ENCODE measurements around the gene MYO18B.

MYO18B gene

GRCh38 chr22:25782831-25783230, 40.8 kb downstream of the MYO18B start:
- H3K9me3 ChIP-seq (ENCODE audit: control insufficient read depth, low read depth, low read length) = no peaks in the 10 kb centered on the region
- H3K9ac ChIP-seq (ENCODE audit: low read length) = no peak overlapping the region
- H3K4me3 ChIP-seq (ENCODE audit: low read length) = no peak overlapping the region
- no peaks in the 10 kb centered on the region for H3K4me1 ChIP-seq (ENCODE audit: control insufficient read depth, low read depth, low read length)
- H3K27me3 ChIP-seq (ENCODE audit: control insufficient read depth, insufficient read depth, low read length) = no peaks in the 10 kb centered on the region
- H3K27ac ChIP-seq (ENCODE audit: low read length) = no peak overlapping the region
- no peaks in the 10 kb centered on the region for H3K36me3 ChIP-seq (ENCODE audit: control insufficient read depth, low read depth, low read length)

- Histone ChIP-seq H3K9ac (ENCODE audit: low read length) (no peak overlapping the region), H3K4me3 (ENCODE audit: low read length) (no peak overlapping the region), H3K27me3 (ENCODE audit: control insufficient read depth, insufficient read depth, low read length) (no peaks in the 10 kb centered on the region), H3K36me3 (ENCODE audit: control insufficient read depth, low read depth, low read length) (no peaks in the 10 kb centered on the region), H3K4me1 (ENCODE audit: control insufficient read depth, low read depth, low read length) (no peaks in the 10 kb centered on the region), H3K27ac (ENCODE audit: low read length) (no peak overlapping the region), H3K9me3 (ENCODE audit: control insufficient read depth, low read depth, low read length) (no peaks in the 10 kb centered on the region)
These were observed 41.9 kb downstream of the MYO18B start for GRCh38 chr22:25783856-25784255.

GRCh38 chr22:25786165-25786564, 44.2 kb downstream of the MYO18B start:
- no peaks in the 10 kb centered on the region for H3K27me3 ChIP-seq (ENCODE audit: control insufficient read depth, insufficient read depth, low read length)
- no peaks in the 10 kb centered on the region for H3K4me1 ChIP-seq (ENCODE audit: control insufficient read depth, low read depth, low read length)
- H3K9me3 ChIP-seq (ENCODE audit: control insufficient read depth, low read depth, low read length) = no peaks in the 10 kb centered on the region
- no peak overlapping the region for H3K27ac ChIP-seq (ENCODE audit: low read length)
- H3K4me3 ChIP-seq (ENCODE audit: low read length) = no peak overlapping the region
- no peak overlapping the region for H3K9ac ChIP-seq (ENCODE audit: low read length)
- H3K36me3 ChIP-seq (ENCODE audit: control insufficient read depth, low read depth, low read length) = no peaks in the 10 kb centered on the region

GRCh38 chr22:25791556-25791955, 49.6 kb downstream of the MYO18B start:
- Histone ChIP-seq H3K27ac (ENCODE audit: low read length) (no peak overlapping the region), H3K4me1 (ENCODE audit: control insufficient read depth, low read depth, low read length) (no peaks in the 10 kb centered on the region), H3K9me3 (ENCODE audit: control insufficient read depth, low read depth, low read length) (no peaks in the 10 kb centered on the region), H3K36me3 (ENCODE audit: control insufficient read depth, low read depth, low read length) (no peaks in the 10 kb centered on the region), H3K9ac (ENCODE audit: low read length) (no peak overlapping the region), H3K4me3 (ENCODE audit: low read length) (no peak overlapping the region), H3K27me3 (ENCODE audit: control insufficient read depth, insufficient read depth, low read length) (no peaks in the 10 kb centered on the region)

GRCh38 chr22:25795478-25795877, 53.5 kb downstream of the MYO18B start:
- H3K4me1 ChIP-seq (ENCODE audit: control insufficient read depth, low read depth, low read length) = no peaks in the 10 kb centered on the region
- no peak overlapping the region for H3K4me3 ChIP-seq (ENCODE audit: low read length)
- no peaks in the 10 kb centered on the region for H3K9me3 ChIP-seq (ENCODE audit: control insufficient read depth, low read depth, low read length)
- H3K27me3 ChIP-seq (ENCODE audit: control insufficient read depth, insufficient read depth, low read length) = no peaks in the 10 kb centered on the region
- H3K9ac ChIP-seq (ENCODE audit: low read length) = no peak overlapping the region
- no peaks in the 10 kb centered on the region for H3K36me3 ChIP-seq (ENCODE audit: control insufficient read depth, low read depth, low read length)
- H3K27ac ChIP-seq (ENCODE audit: low read length) = no peak overlapping the region

GRCh38 chr22:25797498-25798290, 55.7 kb downstream of the MYO18B start:
- Histone ChIP-seq H3K4me3 (ENCODE audit: low read length) (no peak overlapping the region), H3K4me1 (ENCODE audit: control insufficient read depth, low read depth, low read length) (no peaks in the 10 kb centered on the region), H3K27ac (ENCODE audit: low read length) (no peak overlapping the region), H3K9me3 (ENCODE audit: control insufficient read depth, low read depth, low read length) (no peaks in the 10 kb centered on the region), H3K27me3 (ENCODE audit: control insufficient read depth, insufficient read depth, low read length) (no peaks in the 10 kb centered on the region), H3K36me3 (ENCODE audit: control insufficient read depth, low read depth, low read length) (no peaks in the 10 kb centered on the region), H3K9ac (ENCODE audit: low read length) (no peak overlapping the region)

- no peaks in the 10 kb centered on the region for H3K4me1 ChIP-seq (ENCODE audit: control insufficient read depth, low read depth, low read length)
- no peak overlapping the region for H3K27ac ChIP-seq (ENCODE audit: low read length)
- no peak overlapping the region for H3K4me3 ChIP-seq (ENCODE audit: low read length)
- no peaks in the 10 kb centered on the region for H3K27me3 ChIP-seq (ENCODE audit: control insufficient read depth, insufficient read depth, low read length)
- H3K9me3 ChIP-seq (ENCODE audit: control insufficient read depth, low read depth, low read length) = no peaks in the 10 kb centered on the region
- H3K9ac ChIP-seq (ENCODE audit: low read length) = no peak overlapping the region
- H3K36me3 ChIP-seq (ENCODE audit: control insufficient read depth, low read depth, low read length) = no peaks in the 10 kb centered on the region
These were observed 58.8 kb downstream of the MYO18B start for GRCh38 chr22:25800766-25801165.

GRCh38 chr22:25802018-25802417, 60.0 kb downstream of the MYO18B start:
- H3K4me3 ChIP-seq (ENCODE audit: low read length) = no peak overlapping the region
- no peaks in the 10 kb centered on the region for H3K9me3 ChIP-seq (ENCODE audit: control insufficient read depth, low read depth, low read length)
- H3K9ac ChIP-seq (ENCODE audit: low read length) = no peak overlapping the region
- H3K36me3 ChIP-seq (ENCODE audit: control insufficient read depth, low read depth, low read length) = no peaks in the 10 kb centered on the region
- no peaks in the 10 kb centered on the region for H3K27me3 ChIP-seq (ENCODE audit: control insufficient read depth, insufficient read depth, low read length)
- no peak overlapping the region for H3K27ac ChIP-seq (ENCODE audit: low read length)
- H3K4me1 ChIP-seq (ENCODE audit: control insufficient read depth, low read depth, low read length) = no peaks in the 10 kb centered on the region

- Histone ChIP-seq H3K27ac (ENCODE audit: low read length) (no peak overlapping the region), H3K4me3 (ENCODE audit: low read length) (no peak overlapping the region), H3K36me3 (ENCODE audit: control insufficient read depth, low read depth, low read length) (no peaks in the 10 kb centered on the region), H3K9ac (ENCODE audit: low read length) (no peak overlapping the region), H3K9me3 (ENCODE audit: control insufficient read depth, low read depth, low read length) (no peaks in the 10 kb centered on the region), H3K27me3 (ENCODE audit: control insufficient read depth, insufficient read depth, low read length) (no peaks in the 10 kb centered on the region), H3K4me1 (ENCODE audit: control insufficient read depth, low read depth, low read length) (no peaks in the 10 kb centered on the region)
These were observed 62.7 kb downstream of the MYO18B start for GRCh38 chr22:25804676-25805075.

- Histone ChIP-seq H3K36me3 (ENCODE audit: control insufficient read depth, low read depth, low read length) (no peaks in the 10 kb centered on the region), H3K4me3 (ENCODE audit: low read length) (no peak overlapping the region), H3K27ac (ENCODE audit: low read length) (no peak overlapping the region), H3K9me3 (ENCODE audit: control insufficient read depth, low read depth, low read length) (no peaks in the 10 kb centered on the region), H3K27me3 (ENCODE audit: control insufficient read depth, insufficient read depth, low read length) (no peaks in the 10 kb centered on the region), H3K9ac (ENCODE audit: low read length) (no peak overlapping the region), H3K4me1 (ENCODE audit: control insufficient read depth, low read depth, low read length) (no peaks in the 10 kb centered on the region)
These were observed 64.6 kb downstream of the MYO18B start for GRCh38 chr22:25806579-25806978.

GRCh38 chr22:25814685-25815084, 72.7 kb downstream of the MYO18B start:
- no peaks in the 10 kb centered on the region for H3K9me3 ChIP-seq (ENCODE audit: control insufficient read depth, low read depth, low read length)
- no peak overlapping the region for H3K9ac ChIP-seq (ENCODE audit: low read length)
- H3K4me1 ChIP-seq (ENCODE audit: control insufficient read depth, low read depth, low read length) = no peaks in the 10 kb centered on the region
- no peak overlapping the region for H3K27ac ChIP-seq (ENCODE audit: low read length)
- no peaks in the 10 kb centered on the region for H3K36me3 ChIP-seq (ENCODE audit: control insufficient read depth, low read depth, low read length)
- H3K27me3 ChIP-seq (ENCODE audit: control insufficient read depth, insufficient read depth, low read length) = no peaks in the 10 kb centered on the region
- no peak overlapping the region for H3K4me3 ChIP-seq (ENCODE audit: low read length)

GRCh38 chr22:25815561-25815960, 73.6 kb downstream of the MYO18B start:
- no peaks in the 10 kb centered on the region for H3K36me3 ChIP-seq (ENCODE audit: control insufficient read depth, low read depth, low read length)
- no peaks in the 10 kb centered on the region for H3K4me1 ChIP-seq (ENCODE audit: control insufficient read depth, low read depth, low read length)
- H3K4me3 ChIP-seq (ENCODE audit: low read length) = no peak overlapping the region
- no peaks in the 10 kb centered on the region for H3K27me3 ChIP-seq (ENCODE audit: control insufficient read depth, insufficient read depth, low read length)
- H3K27ac ChIP-seq (ENCODE audit: low read length) = no peak overlapping the region
- H3K9me3 ChIP-seq (ENCODE audit: control insufficient read depth, low read depth, low read length) = no peaks in the 10 kb centered on the region
- H3K9ac ChIP-seq (ENCODE audit: low read length) = no peak overlapping the region
